Dermis blood vessel endothelial cell (primary cell): ENCODE results near the gene NPAS3. TPM values are rescaled to one million over a fixed set of nuclear protein-coding genes. Genes with fewer than 3 reads are reported as not detected.

ENCODE experiments used
- DNase-seq: peaks from one replicate; pipeline ENCODE4 v3.0.0; 2010
- total RNA-seq: library from RNA; depleted of rRNA; stranded (reverse); fragments of >200 nt; gene quantifications from 2 replicates; pipeline ENCODE4 v1.2.3, GENCODE V29; 2014

Gene NPAS3
- total RNA-seq, 1 donor from 2014 or later = not detected

- DNase-seq = no peak
Measured at GRCh38 chr14:33849455-33849801, 910.7 kb downstream of the NPAS3 start.

- DNase-seq = no peak
Measured at GRCh38 chr14:33850826-33851225, 912.1 kb downstream of the NPAS3 start.

GRCh38 chr14:33851366-33851765 lies 912.7 kb downstream of the NPAS3 start:
- no peak for DNase-seq

GRCh38 chr14:33851931-33852330 lies 913.3 kb downstream of the NPAS3 start:
- no peak for DNase-seq
